ENCODE data around the gene SIGLEC11.

DNA sequence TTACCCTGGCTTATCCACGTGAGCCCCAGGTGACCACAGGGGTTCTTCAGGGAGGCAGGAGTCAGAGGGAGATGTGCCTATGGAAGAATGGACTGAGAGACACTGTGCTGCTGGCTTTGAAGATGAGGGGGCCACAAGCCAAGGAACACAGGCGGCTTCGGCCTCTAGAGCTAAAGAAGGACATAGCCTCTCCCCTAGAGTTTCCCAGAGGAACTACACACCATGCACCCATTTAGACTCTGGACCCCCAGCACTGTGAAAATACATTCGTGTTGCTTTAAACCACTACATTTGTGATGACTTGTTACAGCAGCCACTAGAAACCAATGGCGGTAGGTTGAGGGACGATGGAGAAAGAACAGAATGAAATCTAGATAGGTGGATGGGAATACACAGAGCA is 45.7 kb downstream of the SIGLEC11 start:
- TF ChIP-seq POLR2A (IDR thresholded peaks at IDR 0.05) = no peak
- TF ChIP-seq, protein P1, sequence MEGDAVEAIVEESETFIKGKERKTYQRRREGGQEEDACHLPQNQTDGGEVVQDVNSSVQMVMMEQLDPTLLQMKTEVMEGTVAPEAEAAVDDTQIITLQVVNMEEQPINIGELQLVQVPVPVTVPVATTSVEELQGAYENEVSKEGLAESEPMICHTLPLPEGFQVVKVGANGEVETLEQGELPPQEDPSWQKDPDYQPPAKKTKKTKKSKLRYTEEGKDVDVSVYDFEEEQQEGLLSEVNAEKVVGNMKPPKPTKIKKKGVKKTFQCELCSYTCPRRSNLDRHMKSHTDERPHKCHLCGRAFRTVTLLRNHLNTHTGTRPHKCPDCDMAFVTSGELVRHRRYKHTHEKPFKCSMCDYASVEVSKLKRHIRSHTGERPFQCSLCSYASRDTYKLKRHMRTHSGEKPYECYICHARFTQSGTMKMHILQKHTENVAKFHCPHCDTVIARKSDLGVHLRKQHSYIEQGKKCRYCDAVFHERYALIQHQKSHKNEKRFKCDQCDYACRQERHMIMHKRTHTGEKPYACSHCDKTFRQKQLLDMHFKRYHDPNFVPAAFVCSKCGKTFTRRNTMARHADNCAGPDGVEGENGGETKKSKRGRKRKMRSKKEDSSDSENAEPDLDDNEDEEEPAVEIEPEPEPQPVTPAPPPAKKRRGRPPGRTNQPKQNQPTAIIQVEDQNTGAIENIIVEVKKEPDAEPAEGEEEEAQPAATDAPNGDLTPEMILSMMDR (IDR thresholded peaks at IDR 0.05) = no peak
